GM18520 (cell line): ENCODE data around the gene DNAJC7.
A peak's percentile ranks its signal among the peaks of the same experiment; 100 is the strongest.

Experiments
- ATAC-seq: cut with Tn5 transposase; IDR thresholded peaks from one replicate; pipeline ENCODE4 v1.9.1; 2021; ENCODE audit not compliant: unreplicated experiment

Gene DNAJC7

GRCh38 chr17:42016941-42017865, at the start of gene DNAJC7:
Gene DNAJC7, minus strand, starts transcription at chr17:42017439. Its CDS starts 23 bp downstream, at chr17:42017416.
- ATAC-seq, result peak; percentile 69

- no peak for ATAC-seq
Observed at GRCh38 chr17:42065201-42065600, 48.0 kb upstream of the DNAJC7 start.

- ATAC-seq, result no peak
Observed at GRCh38 chr17:42062681-42063080, 45.4 kb upstream of the DNAJC7 start.

- ATAC-seq, result no peak
Observed at GRCh38 chr17:42061646-42062487, 44.6 kb upstream of the DNAJC7 start.

- no peak for ATAC-seq
Observed at GRCh38 chr17:42060231-42060630, 43.0 kb upstream of the DNAJC7 start.

GRCh38 chr17:42059815-42060214, 42.6 kb upstream of the DNAJC7 start:
- ATAC-seq, result no peak

GRCh38 chr17:42058063-42058462, 40.8 kb upstream of the DNAJC7 start:
- ATAC-seq, result no peak

- ATAC-seq, result no peak
Observed at GRCh38 chr17:42056635-42057034, 39.4 kb upstream of the DNAJC7 start.

GRCh38 chr17:42055496-42055895, 38.3 kb upstream of the DNAJC7 start:
- no peak for ATAC-seq

- ATAC-seq, result no peak
Observed at GRCh38 chr17:42055027-42055426, 37.8 kb upstream of the DNAJC7 start.

- no peak for ATAC-seq
Observed at GRCh38 chr17:42053731-42054500, 36.7 kb upstream of the DNAJC7 start.

GRCh38 chr17:42052346-42052877, 35.2 kb upstream of the DNAJC7 start:
- ATAC-seq, result no peak

GRCh38 chr17:42051645-42052044, 34.4 kb upstream of the DNAJC7 start:
- no peak for ATAC-seq

GRCh38 chr17:42051013-42051400, 33.8 kb upstream of the DNAJC7 start:
- no peak for ATAC-seq

- no peak for ATAC-seq
Observed at GRCh38 chr17:42050393-42051012, 33.3 kb upstream of the DNAJC7 start, which contains the start of gene C17orf113. Gene C17orf113, minus strand, starts transcription at chr17:42050601. Its CDS starts 7,225 bp downstream, at chr17:42043376.

- no peak for ATAC-seq
Observed at GRCh38 chr17:42049834-42050392, 32.7 kb upstream of the DNAJC7 start.

GRCh38 chr17:42047343-42047742, 30.1 kb upstream of the DNAJC7 start:
- ATAC-seq, result no peak

- ATAC-seq, result no peak
Observed at GRCh38 chr17:42045719-42046118, 28.5 kb upstream of the DNAJC7 start.

GRCh38 chr17:42042598-42043319, 25.5 kb upstream of the DNAJC7 start:
- no peak for ATAC-seq
